Limb (tissue), 2 donors: ENCODE data around the gene RELT.

Experiments used
- DNase-seq, 2 donors: peaks; one replicate each; pipeline ENCODE4 v3.0.0-alpha.2; 2016; ENCODE audit errors: extremely low spot score in 2 of 2

Gene RELT

GRCh38 chr11:73372375-73372993 is 3.7 kb upstream of the RELT start:
- DNase-seq = no peak

- DNase-seq = no peak
These were observed 2.0 kb upstream of the RELT start for GRCh38 chr11:73374151-73374550.

- DNase-seq = no peak
These were observed 404 bp upstream of the RELT start for GRCh38 chr11:73375830-73376159.

- no peak for DNase-seq
These were observed 817 bp downstream of the RELT start for GRCh38 chr11:73376803-73377629.

- DNase-seq = no peak
These were observed 3.1 kb downstream of the RELT start for GRCh38 chr11:73379189-73379880.

- no peak for DNase-seq
These were observed 4.1 kb downstream of the RELT start for GRCh38 chr11:73380331-73380730.

GRCh38 chr11:73380897-73381410 is 4.8 kb downstream of the RELT start:
- no peak for DNase-seq

GRCh38 chr11:73381589-73381988 is 5.4 kb downstream of the RELT start:
- no peak for DNase-seq

GRCh38 chr11:73382183-73382582 is 6.0 kb downstream of the RELT start:
- DNase-seq = no peak

- DNase-seq = no peak
These were observed 6.5 kb downstream of the RELT start for GRCh38 chr11:73382747-73383146.

GRCh38 chr11:73383249-73384124 is 7.3 kb downstream of the RELT start:
- no peak for DNase-seq

GRCh38 chr11:73384125-73384441 is 7.9 kb downstream of the RELT start:
- DNase-seq = no peak

GRCh38 chr11:73384531-73384871 is 8.3 kb downstream of the RELT start:
- DNase-seq = no peak

- DNase-seq = no peak
These were observed 8.9 kb downstream of the RELT start for GRCh38 chr11:73384872-73385689.

GRCh38 chr11:73386016-73386415 is 9.8 kb downstream of the RELT start:
- no peak for DNase-seq

- no peak for DNase-seq
These were observed 10.3 kb downstream of the RELT start for GRCh38 chr11:73386546-73386945.

GRCh38 chr11:73387594-73388264 is 11.5 kb downstream of the RELT start:
- DNase-seq = no peak

- DNase-seq = no peak
These were observed 12.3 kb downstream of the RELT start for GRCh38 chr11:73388265-73389133.

- no peak for DNase-seq
These were observed 12.9 kb downstream of the RELT start for GRCh38 chr11:73389134-73389525.
